ENCODE results near the gene USP38.
"Not testable (repeated sequence)": the region's sequence is repeated elsewhere in the genome, so short reads cannot be mapped to it uniquely, and the experiment has no call there.

The USP38 gene, protein sequence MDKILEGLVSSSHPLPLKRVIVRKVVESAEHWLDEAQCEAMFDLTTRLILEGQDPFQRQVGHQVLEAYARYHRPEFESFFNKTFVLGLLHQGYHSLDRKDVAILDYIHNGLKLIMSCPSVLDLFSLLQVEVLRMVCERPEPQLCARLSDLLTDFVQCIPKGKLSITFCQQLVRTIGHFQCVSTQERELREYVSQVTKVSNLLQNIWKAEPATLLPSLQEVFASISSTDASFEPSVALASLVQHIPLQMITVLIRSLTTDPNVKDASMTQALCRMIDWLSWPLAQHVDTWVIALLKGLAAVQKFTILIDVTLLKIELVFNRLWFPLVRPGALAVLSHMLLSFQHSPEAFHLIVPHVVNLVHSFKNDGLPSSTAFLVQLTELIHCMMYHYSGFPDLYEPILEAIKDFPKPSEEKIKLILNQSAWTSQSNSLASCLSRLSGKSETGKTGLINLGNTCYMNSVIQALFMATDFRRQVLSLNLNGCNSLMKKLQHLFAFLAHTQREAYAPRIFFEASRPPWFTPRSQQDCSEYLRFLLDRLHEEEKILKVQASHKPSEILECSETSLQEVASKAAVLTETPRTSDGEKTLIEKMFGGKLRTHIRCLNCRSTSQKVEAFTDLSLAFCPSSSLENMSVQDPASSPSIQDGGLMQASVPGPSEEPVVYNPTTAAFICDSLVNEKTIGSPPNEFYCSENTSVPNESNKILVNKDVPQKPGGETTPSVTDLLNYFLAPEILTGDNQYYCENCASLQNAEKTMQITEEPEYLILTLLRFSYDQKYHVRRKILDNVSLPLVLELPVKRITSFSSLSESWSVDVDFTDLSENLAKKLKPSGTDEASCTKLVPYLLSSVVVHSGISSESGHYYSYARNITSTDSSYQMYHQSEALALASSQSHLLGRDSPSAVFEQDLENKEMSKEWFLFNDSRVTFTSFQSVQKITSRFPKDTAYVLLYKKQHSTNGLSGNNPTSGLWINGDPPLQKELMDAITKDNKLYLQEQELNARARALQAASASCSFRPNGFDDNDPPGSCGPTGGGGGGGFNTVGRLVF

DNA sequence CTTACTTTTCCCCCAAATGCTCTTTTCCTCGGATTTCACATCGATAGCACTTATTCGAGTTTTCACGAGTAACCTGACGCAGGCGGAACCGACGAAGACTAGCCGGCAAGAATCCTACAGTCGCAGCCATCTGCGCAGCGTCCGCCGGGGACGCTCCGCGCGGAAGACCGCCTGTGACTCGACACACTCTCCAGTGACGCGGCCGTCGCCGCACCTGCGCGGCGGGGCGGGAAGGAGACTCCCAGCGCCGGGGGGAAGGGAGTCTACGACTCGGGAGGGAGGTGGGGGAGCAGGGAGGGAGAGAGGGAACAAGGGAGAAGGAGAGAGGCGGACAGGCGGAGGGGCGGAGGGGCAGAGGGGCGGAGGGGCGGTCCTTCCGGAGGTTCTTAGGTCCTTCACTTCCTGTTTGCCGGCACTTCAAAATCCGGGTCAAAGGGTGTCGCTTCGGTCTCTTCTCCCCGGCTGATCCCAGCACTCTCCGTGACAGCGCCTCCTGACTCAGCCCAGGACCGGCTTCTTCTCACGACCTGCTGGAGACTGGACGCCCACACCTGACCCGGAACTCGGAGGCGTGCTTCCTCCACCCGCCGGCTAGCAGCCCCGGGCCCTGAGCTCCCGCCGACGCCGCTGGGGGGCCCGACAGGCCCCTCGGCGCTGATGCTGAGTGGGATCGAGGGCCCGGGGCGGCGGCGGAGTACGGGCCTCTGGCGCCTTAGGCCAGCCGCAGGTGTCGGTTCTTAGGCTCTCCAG is at the start of gene USP38:
Gene USP38 (plus strand): TSS at position 415 of the 750 bp plus-strand sequence. CDS start 534 bp downstream, outside the sequence.
- DNase-seq (ENCODE audit: low spot score), result peak; percentile 82

DNA sequence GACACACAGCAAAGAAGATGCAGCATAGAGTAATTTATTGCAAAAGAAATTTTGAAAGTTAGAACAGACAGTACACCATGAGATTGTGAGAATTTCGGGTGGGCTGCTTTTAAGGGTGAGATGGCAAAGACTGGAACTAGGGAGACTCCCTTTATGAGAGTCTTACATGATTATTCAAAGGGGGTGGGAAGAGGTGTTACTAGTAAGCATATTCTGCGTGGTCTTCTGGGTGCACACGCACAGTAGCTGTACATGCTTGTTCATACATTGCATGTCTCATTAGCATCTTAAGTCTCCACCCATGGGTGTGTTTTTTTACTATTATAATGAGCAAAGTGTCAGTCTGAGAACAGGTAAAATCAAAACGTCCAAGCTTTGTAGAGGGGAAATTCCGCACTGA is 49.4 kb upstream of the USP38 start:
- no peak for DNase-seq (ENCODE audit: low spot score)

DNA sequence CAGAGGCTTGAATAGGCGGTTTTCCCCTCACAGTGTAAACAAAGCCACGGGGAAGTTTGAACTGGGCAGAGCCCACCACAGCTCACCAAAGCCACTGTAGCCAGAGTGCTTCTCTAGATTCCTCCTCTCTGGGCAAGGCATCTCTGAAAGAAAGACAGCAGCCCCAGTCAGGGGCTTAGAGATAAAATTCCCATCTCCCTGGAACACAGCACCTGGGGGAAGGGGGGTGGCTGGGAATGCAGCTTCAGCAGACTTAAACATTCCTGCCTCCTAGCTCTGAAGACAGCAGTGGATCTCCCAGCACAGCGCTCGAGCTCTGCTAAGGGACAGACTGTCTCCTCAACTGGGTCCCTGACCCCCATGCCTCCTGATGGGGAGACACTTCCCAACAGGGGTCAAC is 44.0 kb upstream of the USP38 start:
- no peak for DNase-seq (ENCODE audit: low spot score)

DNA sequence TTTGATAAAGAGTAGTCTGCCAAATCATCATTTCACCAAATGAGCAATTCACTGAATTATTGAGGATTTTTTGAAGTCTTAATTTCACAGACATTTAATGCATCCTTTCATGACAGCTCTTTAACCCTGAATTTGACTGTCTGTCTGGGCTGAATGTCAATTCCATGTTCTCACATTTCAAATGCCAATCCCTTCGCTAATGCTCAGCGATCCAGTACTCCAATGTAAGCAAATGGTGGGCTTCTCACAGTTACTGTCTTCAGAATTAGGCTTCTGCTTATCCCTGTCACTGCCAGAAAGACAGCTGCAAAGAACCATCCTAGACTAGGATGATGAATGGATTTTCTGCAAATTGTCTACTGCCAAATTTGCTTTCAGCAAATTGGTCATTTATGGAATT is 36.2 kb upstream of the USP38 start:
- DNase-seq (ENCODE audit: low spot score), result no peak

DNA sequence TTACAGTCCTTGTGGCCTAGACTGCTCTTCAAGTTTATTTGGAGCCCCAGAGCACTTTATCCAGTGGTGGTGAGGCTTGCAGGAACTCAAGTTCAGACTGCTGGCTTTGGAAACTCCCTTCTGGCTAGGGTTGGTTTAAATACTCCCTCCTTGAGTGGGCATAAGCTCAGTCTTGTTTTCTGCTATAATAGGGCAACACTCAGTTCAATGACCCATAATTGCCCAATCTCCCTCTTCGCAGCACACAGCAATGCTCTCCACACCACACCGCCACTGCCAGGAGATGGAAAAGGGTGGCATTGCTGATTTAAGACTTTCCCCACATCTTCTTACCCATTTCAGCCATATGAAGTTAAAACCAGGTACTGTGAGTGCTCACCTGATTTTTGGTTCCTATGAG is 27.9 kb upstream of the USP38 start:
- DNase-seq (ENCODE audit: low spot score), result no peak

DNA sequence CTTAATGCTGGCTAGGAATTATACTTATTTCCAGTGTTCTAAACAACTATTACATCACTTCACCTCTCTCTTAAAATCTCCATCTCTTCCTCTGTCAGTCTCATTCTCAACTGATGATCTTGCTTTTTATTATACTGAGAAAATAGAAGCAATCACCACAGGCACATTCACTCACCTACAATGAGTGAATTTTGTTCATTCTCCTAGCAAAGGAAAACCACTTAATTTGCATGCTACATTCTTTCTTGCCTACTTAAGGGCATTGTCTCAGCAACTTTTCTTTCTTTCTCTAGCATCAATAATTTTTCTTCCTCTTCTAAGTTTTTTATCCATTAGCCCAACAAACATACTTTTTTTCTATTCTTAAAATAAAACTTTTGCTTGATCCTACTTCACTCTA is 21.1 kb upstream of the USP38 start:
- no peak for DNase-seq (ENCODE audit: low spot score)

DNA sequence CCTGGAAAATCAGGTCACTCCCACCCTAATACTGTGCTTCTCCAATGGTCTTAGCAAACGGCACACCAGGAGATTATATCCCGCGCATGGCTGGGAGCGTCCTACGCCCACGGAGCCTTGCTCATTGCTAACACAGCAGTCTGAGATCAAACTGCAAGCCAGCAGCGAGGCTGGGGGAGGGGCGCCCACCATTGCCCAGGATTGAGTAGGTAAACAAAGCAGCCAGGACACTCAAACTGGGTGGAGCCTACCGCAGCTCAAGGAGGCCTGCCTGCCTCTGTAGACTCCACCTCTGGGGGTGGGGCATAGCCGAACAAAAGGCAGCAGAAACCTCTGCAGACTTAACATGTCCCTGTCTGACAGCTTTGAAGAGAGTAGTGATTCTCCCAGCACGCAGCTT is 18.0 kb upstream of the USP38 start:
- DNase-seq (ENCODE audit: low spot score), result not testable (repeated sequence)

DNA sequence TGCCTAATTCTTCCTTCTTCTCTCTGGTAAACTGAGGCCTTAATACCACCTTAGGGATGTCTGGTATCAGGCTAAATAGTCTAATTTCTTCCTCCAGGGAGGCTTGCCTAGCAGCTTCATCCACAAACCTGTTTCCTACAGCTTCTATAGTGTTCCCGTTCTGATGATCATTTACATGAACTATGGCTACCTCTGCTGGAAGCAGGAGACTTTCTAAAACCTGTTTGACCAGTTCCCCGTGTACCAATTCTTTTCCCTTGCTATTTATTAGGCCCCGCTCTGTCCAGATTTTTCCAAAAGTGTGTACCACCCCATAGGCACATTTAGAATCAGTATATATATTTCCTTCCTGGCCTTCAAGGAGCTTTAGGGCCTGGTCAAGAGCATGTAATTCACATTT is 5.8 kb upstream of the USP38 start:
- no peak for DNase-seq (ENCODE audit: low spot score)

DNA sequence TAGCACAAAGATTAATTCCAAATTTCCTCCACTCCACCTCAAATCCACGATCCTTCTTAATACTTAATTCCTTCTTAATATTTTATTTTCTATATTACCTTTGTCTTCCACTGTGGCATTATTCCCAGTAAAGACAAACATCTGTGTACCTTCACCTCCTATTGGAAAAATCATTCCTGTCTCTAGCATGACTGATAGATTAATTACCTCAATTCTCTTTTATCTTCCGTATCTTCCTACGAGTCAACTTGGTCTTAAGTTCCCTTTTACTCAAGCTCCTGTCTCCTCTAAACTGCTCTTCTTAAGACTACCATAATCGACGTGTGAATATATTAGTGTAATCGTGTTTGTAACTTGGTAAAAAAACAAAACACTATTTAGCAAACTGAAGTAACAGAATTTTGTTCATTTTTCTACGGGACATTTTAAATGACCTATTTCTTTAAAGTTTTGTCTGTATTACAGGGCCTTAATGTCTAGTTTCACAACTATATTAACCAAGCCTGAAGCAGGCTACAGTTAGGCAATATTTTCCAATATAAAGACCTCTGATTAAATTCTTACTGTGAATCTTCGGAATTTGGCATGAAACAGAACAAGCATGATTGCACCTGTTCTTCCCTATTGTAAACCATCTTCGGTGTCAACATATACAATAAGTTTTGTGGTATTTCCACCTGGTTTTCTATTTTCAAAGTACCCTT is 1.1 kb upstream of the USP38 start:
- DNase-seq (ENCODE audit: low spot score), result no peak

DNA sequence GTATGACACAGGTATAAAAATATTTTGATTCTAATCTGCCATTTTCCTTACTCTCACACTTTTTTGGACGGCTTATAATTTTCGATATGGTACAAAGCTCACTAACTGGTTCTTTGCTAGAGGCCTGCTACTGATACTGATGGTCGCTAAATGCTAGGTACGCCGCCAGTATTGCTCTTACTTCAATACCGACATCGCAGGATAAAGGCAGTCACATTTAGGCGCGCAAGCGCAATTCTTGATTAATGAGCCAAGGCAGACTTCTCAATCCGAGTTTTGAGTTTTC is 557 bp upstream of the USP38 start:
- no peak for DNase-seq (ENCODE audit: low spot score)

DNA sequence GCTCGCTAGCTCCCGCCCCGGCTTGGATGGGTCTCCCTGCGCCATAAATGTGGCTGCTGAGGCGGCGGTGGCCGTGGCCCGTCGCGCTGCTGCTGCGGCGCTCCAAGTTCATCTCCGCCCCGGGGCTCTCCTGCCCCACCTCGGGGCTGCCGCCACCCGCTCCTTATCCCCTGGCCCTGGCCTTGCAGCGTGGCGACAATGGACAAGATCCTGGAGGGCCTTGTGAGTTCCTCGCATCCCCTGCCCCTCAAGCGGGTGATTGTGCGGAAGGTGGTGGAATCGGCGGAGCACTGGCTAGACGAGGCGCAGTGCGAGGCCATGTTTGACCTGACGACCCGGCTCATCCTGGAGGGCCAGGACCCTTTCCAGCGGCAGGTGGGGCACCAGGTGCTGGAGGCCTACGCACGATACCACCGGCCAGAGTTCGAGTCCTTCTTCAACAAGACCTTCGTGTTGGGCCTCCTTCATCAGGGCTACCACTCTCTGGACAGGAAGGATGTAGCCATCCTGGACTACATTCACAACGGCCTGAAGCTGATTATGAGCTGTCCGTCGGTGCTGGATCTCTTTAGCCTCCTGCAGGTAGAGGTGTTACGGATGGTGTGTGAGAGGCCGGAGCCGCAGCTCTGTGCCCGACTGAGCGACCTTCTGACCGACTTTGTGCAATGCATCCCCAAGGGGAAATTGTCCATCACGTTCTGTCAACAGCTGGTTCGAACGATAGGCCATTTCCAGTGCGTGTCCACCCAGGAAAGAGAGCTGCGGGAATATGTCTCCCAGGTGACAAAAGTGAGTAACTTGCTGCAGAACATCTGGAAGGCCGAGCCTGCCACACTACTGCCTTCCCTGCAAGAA is 763 bp downstream of the USP38 start:
- peak; percentile 20 for DNase-seq (ENCODE audit: low spot score)

DNA sequence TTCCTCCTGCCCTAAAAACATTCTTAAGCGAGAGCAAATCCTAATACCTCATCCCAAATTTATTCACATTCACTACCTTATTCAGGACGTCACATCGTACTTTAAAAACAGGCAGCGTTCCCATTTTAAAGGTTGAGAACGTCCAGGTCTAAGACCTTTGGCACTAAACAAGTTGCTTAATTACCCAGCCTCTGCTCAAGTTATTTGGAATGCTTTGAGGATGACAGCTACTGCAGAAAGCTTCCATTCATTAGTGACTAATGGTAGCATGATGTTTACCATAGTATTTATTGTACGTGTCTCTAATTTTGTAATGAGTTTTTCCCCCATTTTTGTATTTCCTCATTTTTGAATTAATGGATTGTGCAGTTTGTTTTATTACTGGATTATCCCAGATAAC is 1.5 kb downstream of the USP38 start:
- DNase-seq (ENCODE audit: low spot score), result no peak

DNA sequence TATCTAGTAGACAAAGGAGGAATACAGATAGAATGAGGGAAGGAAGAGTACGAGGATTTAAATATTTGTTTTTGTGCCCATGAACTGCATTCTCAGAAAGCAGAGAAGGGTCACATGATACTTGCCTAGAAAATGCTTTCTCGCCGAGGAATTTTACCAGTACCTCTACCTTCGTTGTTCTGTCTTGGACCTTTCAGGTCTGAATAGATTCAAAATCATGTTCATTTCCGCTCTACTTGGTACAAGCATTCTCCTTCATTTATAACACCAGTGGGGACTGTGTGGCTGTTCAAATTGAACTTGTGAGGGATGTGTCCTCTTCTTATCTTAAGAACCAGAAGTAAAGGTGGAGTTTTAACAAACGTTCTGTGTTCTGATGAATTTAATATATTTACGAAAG is 1.9 kb downstream of the USP38 start:
- no peak for DNase-seq (ENCODE audit: low spot score)

DNA sequence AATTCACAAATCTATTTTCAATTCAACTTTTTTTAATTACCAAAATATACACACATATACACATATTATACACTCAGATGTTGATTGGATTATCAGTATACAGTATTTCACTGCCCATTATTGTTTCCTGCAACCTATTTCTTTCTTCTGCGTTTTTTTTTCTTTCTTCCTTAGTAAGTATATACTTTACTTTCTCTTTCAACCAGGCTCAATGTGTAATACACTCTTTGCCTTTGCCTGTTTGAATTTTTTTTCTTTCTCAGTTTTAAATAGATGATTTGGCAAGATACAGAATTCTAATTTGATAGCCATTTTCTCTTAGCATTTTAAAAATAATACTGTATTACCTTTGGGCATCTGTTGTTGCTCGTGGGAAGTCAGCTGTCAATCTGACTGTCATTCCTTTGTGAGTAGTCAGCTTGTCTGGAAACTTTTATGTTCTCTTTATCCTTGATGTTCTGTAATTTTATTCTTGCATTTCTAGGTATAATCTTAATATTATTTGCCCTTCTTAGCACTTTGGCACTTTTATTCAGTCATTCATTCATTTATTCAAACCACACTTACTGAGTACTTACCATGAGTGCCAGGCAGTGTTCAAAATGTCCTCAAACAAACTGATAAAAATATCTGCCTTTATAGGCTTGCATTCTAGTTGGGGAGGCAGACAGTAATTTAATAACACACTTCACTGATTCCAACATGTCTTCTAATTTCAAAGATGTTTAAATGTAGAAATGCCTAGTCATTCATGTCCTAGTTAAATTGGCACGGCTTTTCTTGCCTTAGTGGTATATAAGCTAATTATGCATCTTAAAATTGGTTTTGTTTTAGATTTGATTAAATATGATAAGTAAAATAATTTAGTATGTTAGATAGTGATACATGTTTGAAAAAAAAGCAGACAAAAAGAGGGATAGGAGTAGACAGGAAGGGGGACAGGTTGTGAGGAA is 3.7 kb downstream of the USP38 start:
- DNase-seq (ENCODE audit: low spot score), result no peak

DNA sequence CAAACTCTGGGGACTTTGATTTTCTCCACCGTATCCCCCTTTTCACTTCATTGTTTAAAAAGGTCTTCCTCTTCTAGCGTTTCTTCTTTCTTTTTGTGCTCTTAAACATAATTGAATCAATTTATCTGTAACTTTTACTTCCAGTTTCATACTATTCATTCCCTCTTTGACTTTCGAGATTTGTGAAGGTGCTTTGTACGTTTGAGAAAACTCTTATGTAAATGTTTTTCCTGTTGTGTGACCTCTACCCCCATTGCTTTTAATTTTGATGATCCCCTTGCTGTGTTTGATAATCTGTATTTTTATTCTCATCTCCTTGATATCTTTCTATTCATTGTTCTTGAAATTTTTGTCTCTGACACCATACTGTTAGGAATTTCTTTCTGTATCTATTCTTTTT is 4.8 kb downstream of the USP38 start:
- DNase-seq (ENCODE audit: low spot score), result no peak

DNA sequence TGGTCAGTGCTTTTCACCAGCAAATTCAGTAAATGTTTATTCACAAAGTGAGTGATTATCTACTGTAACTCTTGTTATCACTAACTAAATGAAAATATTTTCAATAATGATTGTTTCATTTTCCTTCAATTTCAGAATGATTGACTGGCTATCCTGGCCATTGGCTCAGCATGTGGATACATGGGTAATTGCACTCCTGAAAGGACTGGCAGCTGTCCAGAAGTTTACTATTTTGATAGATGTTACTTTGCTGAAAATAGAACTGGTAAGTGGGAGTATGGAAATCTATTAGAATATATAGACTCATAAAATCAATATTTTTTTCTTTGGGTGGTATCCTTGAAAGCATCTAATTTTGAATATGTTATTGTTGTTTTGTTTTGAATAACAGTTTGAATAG is 10.9 kb downstream of the USP38 start:
- no peak for DNase-seq (ENCODE audit: low spot score)

DNA sequence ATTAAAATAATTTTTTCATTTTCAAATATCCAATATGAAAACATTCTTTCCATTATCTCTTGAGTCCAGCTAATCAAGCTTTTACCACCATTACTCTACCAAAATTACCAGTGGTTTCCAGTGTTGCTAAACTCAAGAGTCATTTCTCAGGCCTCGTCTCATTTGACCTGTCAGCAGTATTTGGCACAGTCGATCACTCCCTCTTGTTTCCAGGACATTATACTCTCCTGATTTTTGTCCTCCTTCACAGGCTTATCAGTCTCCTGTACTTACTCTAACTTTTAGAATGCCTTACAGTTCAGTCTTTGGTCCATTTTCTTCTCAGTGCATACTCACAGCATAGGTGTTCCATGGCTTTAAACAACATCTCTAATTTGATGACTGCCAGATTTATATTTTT is 11.6 kb downstream of the USP38 start:
- no peak for DNase-seq (ENCODE audit: low spot score)

DNA sequence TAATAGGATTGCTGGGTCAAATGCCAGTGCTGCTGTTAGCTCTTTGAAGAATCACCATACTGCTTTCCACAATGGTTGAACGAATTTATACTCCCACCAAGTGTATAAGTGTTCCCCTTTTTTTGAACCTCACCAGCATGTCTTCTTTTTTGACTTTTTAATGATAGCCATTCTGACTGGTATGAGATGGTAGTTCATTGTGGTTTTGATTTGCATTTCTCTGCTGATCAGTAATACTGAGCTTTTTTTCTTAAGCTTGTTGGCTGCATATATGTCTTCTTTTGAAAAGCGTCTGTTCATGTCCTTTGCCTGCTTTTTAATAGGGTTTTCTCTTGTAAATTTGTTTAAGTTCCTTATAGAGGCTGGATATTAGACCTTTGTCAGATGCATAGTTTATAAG is 14.8 kb downstream of the USP38 start:
- no peak for DNase-seq (ENCODE audit: low spot score)

DNA sequence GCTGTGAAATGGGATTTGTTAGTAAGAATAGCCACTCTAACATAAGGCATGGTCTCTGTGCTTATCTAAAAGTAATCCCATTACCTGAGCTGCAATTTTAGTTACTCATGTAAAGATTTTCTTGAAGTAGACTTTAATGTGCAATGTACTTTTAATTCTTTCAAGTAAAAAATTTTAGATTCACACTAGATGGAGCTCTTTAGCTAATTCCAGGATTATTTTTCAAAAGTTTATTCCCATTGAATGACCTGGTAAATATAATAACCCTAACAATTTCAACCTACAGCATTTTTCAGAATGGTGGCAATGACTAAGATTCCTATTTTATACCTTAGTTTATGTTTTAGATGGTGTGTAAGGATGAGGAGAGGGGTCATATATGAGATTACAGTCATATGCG is 18.1 kb downstream of the USP38 start:
- DNase-seq (ENCODE audit: low spot score), result no peak

DNA sequence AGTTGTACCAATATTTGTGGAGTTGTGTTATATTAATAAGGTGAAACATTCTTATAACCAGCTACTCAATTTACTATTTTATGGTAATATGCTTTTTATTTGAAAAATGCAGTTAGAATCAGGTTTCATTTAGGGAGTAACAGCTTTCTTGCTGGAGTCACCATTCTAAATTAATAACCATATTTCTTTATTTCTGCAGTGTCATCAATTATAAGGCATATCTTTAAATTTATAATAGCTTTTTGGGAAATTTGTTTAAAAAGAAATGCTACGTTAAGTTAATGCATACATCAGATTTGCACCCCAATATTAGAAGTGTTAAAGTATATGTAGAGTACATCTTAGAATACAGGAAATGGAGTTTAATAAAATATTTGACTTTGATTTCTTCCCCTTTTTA is 18.9 kb downstream of the USP38 start:
- no peak for DNase-seq (ENCODE audit: low spot score)

Measured in HuH-7 (cell line).